EH (cell line): ENCODE measurements around the gene CNDP1.
"Not testable (repeated sequence)": the region's sequence is repeated elsewhere in the genome, so short reads cannot be mapped to it uniquely, and the experiment has no call there.

Source experiments
- DNase-seq: peaks from one replicate; pipeline ENCODE4 v3.0.0-alpha.2; 2015; ENCODE audit warnings: low read depth

The CNDP1 gene

DNA sequence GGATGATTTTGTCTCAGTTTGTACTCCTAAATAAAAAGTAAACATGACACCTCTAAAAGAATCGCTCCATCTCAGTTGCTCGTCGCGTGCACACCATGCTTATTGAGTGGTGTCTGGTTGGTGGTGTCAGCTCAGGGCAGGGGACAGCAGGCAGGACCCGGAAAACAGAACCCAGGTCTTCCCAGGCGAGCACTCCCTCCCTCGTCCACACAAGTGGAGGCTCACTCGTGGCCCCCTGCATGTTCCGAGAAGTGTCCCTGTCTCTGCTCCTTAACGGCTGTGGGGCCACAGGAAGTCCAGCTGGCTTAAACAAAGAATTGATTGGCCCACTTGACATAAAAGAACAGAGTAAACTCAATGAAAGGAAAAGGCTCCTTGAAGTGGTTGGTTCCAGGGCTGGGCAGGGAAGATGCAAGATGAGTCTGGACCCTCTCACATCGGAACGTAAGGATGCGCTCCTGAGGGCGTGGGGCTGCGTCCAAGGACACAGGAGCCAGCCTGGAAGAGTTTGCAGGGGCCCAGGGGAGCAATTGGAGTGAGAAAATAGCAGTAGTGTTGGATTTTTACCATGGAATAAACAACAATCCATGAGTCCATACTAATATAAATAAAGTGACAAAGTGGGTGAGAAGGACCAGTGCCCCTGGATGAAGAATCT, 13.1 kb upstream of the CNDP1 start:
- DNase-seq = no peak

DNA sequence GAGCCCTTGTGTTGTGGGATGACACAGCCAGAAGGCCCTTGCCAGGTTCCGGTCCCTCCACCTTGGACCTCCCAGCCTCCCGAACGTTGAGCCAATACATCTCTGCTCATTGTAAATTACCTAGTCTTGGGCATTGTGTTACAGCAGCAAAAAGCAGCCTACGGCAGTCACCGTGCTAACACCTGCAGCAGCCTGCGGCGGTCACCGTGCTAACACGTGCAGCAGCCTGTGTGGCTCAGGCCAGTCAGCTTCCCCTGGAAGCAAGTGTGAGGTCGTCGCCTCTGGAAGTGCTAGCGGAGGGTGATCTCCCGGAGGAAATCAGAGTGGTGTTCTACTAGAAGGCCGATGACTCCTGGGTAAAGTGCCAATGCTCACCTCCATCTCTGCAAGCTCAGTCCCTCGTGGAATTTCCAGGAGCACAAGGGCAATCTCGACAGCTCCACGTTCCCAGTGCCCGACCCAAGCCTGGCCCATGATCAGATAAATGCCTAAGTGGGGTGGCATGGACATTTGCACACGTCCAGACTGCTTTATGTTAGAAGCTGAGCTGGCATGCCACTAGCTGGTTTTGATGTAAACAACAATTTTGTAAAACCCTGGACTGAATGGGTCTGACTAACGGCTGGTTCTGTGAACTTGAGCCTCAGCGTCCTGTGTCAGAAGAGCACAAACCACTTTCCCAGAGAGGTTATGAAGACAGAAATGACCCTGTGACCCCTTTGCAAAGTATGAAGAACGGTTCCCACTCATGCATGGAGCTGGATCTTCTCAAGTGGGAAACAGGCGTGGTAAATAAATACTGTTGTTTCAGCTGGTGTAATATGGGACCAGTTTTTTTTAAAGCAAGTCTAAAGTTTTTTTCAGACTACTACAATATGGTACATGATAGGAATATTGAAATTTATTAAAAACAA, 11.4 kb upstream of the CNDP1 start:
- no peak for DNase-seq

DNA sequence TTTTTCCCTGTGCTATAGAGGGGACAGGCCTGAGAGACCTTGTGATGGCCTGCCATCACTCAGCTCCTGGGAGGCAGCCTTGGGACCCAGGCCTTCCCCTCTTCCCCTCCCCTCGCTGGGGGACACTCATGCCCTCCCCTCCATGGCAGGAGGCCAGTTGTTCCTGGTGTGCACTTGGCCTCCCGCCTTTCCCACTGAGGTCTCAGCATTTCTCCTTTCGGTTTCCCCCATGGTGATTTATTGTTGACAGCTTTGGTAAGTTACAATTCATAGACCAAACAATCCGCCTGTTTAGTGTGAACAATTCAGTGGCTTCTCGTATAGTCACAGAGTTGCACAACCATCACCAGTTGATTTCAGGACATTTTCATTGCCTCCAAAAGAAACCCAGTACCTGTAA, 10.2 kb upstream of the CNDP1 start:
- no peak for DNase-seq

DNA sequence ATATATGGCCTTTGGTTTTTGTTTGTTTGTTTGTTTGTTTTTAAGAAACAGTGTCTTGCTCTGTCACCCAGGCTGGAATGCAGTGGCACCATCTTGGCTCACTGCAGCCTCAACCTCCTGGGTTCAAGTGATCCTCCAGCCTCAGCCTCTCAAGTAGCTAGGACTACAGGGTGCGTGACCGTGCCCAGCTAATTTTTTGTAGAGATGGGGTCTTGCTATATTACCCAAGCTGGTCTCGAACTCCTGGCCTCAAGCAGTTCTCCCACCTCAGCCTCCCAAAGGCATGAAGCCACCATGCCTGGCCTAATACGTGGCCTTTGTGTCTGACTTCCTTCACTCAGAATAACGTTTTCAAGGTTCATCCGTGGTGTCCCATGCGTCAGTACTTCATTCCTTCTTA, 9.4 kb upstream of the CNDP1 start:
- not testable (repeated sequence) for DNase-seq

DNA sequence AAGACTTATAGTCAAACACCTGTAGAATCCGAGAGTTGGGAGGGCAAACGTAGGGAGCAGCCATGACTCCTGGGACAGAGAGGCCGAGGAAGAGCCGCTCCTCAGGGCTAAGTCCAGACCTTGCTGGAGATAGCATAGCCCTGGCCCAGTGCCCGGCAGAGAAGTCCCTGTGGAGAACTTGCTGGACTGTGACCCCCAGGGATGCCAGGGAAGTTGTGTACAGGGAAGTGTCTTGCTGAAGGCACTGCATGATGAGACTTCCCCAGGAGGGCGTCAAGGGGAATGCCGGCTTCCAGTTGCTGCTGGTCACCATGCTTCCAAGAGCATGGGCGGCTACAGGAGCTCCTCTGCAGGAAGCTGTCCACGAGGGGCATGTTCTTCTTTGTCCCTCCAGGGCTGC, 8.6 kb upstream of the CNDP1 start:
- DNase-seq = no peak

DNA sequence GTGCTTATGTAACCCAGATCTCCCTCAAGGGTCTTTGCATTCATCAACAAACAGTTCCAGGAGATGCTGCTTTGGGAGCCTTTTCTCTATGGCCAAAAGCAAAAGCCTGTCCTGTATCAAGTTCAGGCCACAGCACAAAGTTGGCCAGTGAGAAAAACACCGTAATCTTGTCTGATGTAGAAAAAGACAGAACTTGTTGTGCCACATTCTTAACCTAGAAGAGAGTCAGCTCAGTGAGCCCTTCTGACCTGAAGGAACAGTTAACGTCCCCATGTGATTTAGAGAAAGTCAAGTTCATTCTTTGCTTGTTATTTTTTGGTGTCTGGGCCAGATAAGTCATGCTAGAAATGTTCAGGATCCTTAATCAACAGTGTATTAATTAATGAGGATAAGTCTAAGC, 7.8 kb upstream of the CNDP1 start:
- no peak for DNase-seq

DNA sequence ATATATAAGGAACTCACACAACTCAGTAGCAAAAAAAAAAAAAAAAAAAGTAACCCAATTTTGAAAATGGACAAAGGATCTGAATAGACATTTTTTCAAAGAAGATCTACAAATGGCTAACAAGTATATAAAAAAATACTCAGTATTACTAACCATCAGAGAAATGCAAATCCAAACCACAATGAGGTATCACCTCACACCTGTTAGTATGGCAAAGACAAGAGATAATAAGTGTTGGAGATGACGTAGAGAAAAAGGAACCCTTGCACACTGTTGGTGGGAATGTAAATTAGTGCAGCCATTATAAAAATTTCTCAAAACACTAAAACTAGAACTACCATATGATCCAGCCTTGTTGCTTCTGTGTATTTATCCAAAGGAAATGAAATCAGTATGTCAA, 5.8 kb upstream of the CNDP1 start:
- no peak for DNase-seq

DNA sequence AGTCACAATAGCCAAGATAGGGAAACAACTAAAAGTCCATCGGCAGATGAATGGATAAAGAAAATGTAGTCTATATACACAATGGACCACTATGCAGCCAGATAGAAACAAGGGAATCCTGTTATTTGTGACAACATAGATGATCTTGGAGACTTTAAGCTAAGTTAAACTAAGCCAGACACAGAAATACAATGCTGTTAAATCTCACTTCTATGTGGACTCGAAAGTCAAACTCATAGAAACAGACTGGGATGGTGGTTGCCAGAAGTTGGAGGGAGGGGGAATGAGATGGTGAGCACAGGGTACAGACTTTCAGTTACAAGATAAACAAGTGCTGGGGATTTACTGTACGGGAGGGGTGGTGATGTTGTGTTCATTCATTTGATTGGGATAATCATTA, 5.4 kb upstream of the CNDP1 start:
- no peak for DNase-seq

DNA sequence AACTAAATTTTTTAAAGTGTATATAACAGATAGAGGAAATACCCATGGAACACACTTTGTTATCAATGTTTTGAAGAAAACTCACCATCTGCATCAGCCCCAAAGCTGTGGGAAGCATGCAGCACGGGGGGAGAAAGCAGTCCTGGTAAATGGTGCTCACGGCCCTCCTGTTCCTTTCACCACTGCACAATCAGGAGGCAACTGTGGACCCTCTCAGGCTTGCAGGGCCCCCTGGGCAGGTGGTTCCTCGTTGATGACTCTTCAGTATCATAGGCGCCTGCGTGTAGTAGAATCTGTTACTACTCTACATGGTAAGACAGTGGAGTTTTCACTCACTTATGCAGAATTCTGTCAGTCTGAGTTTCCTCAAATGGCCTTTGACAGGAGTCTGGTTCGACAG, 4.9 kb upstream of the CNDP1 start:
- no peak for DNase-seq

DNA sequence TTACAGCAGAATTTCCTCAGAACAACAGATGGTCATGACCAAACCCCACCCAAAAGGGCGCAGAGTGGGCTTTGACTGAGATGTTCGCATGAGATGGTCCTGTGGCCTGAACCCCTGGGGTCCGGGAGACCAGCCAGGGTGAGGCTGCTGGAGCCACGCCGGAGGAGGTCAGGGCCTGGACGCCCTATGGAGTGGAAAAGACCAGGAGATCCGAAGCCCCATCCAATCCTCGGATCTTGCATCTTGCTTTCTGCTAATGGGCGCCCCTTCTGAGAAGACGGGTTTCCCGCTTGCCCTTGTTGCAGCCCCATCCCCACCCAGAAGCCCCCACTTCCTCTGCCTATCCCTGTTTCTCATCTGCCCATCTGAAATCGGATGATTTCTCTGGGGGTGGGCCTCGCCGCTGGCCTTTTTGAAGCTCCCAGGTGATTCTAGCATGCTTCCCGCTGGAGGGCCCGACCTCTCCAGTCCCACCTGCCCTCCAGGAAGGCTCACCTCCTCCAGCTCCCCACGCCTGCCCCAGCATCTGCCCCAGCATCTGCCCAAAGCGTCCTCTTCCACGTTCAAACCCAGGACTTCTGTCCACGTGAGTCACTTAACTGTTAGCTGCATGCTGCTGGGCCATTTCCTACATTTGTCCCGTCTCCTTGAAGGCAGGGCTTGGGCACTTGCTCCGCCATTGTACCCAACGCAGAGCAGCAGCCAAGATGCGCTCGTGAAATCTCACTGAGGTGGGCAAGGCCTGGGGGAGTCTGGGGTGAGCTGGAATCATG, 4.3 kb upstream of the CNDP1 start:
- DNase-seq = no peak

DNA sequence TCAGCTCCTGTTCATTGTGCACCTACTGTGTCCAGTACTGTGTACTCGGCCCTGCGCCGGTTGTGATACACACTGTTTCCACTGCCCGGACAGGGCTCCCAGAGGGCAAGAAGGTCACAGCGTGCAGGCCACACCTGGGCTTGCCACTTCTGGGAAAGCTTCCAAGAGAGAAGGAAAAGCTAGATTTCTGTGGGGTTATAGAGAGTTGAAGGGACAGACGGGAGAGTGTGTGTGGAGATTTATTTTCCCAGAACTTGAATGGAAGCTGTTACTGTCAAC, 3.8 kb upstream of the CNDP1 start:
- DNase-seq = no peak

DNA sequence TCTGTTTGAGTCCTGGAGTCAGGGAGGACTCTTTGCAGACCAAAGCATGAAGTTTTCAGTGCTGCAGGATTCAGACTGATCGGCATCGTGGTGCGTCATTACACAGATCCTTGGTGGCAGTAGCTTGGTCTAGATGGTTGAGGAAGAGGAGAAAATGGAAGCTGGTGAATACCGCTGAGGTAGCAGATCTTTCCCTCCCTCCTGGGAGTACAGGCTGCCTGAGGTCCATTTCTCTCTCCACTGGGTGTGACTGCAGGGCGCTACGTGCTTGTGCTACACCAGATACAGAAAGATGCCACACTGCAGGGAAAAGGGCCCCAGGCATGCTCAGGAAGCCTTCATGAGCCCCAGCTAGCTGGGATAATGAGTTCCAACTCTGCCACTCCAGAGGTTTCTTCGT, 3.3 kb upstream of the CNDP1 start:
- DNase-seq = no peak

DNA sequence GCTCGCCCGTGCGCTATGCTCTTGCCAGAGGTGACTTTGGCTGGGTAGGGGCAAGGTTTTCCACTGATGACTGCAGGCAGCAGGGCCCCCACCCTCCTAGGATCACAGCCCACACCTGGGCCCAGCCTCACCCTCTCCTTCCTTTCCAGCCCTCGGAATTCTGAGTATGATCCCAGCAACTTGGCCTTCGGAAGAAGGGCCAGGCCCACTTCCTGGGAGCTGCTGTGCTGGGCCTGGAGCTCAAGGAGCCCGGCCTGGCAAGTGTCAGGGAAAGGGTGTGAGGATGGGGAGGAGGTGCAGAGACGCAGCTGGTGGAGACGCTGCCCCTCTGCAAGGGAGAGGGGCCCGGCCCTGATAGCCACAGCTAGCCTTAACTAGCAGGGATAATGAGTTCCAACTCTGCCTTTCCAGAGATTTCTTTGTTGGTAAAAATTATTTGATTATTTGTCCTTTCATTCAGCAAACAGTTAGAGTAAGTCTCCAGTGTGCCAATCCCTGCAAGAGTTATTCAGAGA, 1.7 kb upstream of the CNDP1 start:
- DNase-seq = no peak

DNA sequence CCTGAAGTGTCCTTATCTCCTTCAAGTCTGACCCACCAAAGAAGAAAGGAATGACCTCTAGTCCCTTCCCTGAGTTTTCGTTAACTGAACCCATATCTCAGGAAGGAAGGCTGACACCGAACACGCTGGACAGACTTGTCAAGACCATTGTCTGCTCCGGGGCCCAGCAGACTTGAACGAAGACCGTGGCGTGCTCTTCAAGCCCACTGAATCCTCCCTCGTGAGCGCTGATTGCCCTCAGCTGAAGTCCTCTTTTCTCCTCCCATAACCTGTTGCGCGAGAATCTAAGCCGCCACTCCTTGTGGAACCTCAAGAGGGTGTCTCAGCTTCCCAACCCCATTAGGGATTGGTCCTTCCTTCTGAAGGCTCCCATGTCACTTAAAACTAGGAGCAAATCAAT, 634 bp upstream of the CNDP1 start:
- DNase-seq = no peak

DNA sequence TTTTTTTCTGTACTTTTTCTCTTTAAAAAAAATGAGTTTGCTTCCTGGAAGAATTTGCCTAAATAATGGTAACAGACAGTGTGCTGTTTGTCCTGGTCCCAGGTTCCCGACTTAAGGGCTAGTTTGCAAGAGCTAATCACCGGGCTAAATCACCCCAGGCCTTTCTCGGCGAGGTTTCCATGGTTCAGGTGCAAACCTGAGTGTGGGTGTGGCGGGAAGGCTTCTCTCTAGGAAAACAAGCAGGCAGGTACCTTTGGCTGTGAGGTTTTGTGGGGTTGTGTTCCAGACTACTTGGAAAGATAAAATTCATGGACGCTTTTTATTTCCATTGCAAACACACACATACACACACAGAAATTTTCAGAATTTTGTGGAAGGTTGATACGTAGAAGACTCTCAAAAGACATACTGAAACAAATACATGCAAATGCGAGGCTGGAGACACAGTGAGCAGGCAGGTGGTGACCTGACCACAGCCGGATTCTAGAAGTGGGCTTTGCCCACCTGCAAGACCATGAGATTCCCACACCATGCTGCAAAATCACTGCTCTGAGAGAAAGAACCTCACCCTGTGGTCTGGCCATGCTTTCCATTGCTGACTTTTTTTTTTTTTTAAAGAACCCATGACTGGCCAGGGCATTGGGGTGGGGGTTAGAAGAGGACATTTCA, 815 bp downstream of the CNDP1 start:
- no peak for DNase-seq

DNA sequence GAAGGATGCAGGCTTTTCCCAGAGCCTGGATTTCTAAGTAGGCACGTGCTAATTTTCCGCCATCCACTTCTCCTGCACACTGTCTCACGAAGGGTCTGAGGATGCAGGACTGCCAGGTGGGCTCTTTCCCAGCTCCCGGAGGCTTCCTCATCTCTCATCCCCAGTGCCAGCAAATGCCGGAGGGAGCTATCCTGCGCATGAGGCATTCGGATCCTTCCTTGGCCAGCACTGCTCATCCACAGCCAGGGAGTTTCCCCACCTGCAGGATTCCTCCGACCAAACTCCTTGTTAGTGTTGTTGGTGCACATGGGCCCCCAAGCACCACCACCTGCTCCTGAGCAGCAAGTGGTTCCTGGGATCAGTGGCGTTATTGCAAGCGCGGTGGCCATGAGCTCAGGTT, 5.0 kb downstream of the CNDP1 start:
- DNase-seq = no peak

DNA sequence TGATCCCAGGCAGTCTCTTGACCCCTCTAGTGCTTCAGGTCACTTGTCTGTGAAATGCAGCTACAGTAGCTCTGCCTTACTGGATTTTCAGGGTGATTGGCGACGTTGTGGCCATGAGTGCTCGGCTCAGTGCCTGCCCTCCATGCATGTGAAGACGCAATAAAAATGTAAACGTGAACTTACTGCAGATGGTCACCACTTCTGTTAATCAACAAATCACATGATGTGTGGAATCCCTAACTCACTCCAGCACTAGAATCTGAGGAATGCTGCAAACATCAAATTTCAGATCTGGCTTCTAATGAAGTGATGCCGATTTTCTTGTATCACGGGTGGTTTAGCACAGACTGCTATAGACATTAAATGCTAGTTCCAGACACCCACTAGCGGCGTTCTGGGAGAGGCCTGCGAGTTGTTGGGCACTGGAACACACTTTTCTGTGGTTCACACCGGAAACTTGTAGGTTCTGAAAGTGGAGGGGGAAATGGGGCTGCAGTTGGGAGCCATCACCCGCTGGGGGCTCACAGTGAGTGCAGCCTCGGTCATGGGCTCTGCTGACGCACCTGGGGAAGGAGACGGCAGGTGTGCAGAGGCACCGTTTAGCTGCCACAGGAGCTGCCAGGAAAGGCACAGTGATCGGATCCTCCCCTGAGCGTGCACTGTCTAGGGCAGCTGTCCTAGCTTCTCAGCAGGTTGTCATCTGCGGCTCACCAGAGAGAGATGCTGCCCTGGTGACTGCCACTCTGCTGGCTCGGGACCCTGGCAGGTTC, 6.5 kb downstream of the CNDP1 start:
- DNase-seq = peak; percentile 8

DNA sequence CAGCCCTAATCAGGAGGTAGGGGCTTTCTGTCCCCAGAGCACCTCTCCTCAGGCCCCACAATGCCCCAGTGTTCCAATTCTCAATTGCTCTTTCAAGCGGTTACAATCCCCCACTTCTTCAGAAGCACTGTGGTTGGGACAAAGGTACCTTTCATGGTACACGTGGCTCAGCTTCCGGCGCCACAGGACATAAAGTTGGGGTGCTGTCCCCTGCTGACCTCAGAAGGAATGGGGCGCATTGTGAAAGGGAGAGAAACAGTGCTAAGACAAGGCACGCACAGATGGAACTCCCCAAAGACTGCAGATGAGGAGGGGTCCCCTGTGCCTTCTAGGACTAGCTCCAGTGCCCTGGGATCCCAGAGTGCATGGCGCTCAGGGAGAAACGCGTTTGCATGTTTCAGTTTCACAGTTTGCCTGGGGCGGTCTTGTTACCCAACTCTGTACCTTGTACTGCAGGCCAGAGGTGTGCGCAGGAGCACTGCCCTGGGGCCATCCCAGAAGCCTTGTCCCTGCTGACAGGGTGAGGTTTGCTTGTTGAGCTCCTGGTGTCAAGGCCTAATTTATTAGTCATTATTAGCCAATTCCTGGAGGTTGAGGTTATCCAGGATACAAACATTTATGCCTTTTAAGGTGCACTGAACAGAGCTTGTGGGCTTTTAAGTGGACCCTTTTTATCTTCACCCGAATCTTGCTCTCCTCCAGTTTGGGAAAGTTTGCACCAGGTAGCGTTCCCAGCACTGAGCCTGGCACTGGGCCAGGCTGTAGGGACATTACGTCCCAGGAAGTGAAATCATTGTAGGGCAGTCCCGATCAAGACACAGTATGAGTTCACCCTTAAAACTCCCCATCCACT, 7.6 kb downstream of the CNDP1 start:
- DNase-seq = no peak

DNA sequence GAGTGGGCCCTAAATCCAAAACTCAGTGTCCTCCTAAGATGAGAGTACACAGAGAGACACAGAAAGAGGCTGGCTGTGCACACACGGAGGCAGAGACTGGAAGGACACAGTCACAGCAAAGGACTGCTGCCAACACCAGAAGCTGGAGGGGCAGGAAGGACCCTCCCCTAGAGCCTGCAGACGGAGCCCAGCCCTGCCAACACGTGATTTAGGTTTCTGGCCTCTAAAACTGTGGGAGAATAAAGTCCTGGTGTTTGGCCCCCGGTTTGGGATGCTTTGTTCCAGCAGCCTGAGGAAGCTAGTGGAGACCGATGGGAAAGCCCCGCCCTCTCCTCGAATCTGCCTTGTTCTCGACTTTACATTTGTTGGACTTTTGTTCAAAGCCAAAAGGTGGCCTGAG, 10.6 kb downstream of the CNDP1 start:
- DNase-seq = no peak

DNA sequence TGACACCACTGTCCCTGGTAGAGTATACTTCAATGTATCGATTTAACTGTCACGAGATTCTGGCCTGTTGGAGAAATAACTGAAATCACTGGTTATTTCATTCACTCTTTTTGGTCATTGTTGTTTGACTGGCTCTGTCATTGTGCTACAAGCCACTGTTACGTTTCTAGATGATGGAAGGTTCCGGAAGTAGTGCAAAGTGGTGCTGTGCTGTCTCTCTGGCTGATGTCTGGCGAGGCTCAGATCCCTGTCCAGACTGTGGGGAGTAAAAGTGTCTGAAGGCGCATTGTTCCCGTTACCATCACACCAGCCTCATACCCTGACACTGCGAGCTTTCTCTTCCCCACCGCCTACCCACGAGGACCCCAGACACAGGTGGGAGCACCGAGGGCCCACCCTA, 11.7 kb downstream of the CNDP1 start:
- no peak for DNase-seq
